Stomach smooth muscle (tissue), 2 donors: ENCODE data around the gene SEMA3D.
"Not testable (repeated sequence)": the region's sequence is repeated elsewhere in the genome, so short reads cannot be mapped to it uniquely, and the experiment has no call there.

Experiments
- H3K27ac ChIP-seq: one replicate; pipeline ENCODE4 v1.7.0; 2013; ENCODE audit warnings: mild to moderate bottlenecking, low read length, inconsistent platforms
- H3K27me3 ChIP-seq, 2 donors: one replicate each; pipeline ENCODE4 v1.7.0; 2013; ENCODE audit warnings: low read length in 2 of 2; ENCODE audit not compliant: insufficient read depth in 2 of 2, control insufficient read depth in 1 of 2
- H3K36me3 ChIP-seq, 2 donors: one replicate each; pipeline ENCODE4 v1.7.0; 2013; ENCODE audit warnings: low read length in 2 of 2; ENCODE audit not compliant: control insufficient read depth in 2 of 2, insufficient read depth in 2 of 2
- H3K4me1 ChIP-seq: one replicate; pipeline ENCODE4 v1.7.0; 2013; ENCODE audit warnings: low read length; ENCODE audit not compliant: control insufficient read depth, insufficient read depth
- H3K4me3 ChIP-seq, 2 donors: one replicate each; pipeline ENCODE4 v1.7.0; 2013; ENCODE audit warnings: low read length in 2 of 2
- H3K9ac ChIP-seq, 2 donors: one replicate each; pipeline ENCODE4 v1.7.0; 2013; ENCODE audit warnings: low read length in 2 of 2, mild to moderate bottlenecking in 1 of 2
- H3K9me3 ChIP-seq, 2 donors: one replicate each; pipeline ENCODE4 v1.7.0; 2013; ENCODE audit warnings: low read length in 2 of 2; ENCODE audit not compliant: control insufficient read depth in 2 of 2
- donor health status: healthy.
- donor health status: Pancreatic carcinoma.

SEMA3D gene

GRCh38 chr7:84998665-84999064 lies 188.2 kb downstream of the SEMA3D start:
- Histone ChIP-seq H3K27me3 (no peaks in the 10 kb centered on the region), H3K9ac (no peak overlapping the region), H3K9me3 (no peaks in the 10 kb centered on the region), H3K4me3 (no peak overlapping the region), H3K4me1 (no peaks in the 10 kb centered on the region), H3K27ac (no peak overlapping the region), H3K36me3 (no peaks in the 10 kb centered on the region)

DNA sequence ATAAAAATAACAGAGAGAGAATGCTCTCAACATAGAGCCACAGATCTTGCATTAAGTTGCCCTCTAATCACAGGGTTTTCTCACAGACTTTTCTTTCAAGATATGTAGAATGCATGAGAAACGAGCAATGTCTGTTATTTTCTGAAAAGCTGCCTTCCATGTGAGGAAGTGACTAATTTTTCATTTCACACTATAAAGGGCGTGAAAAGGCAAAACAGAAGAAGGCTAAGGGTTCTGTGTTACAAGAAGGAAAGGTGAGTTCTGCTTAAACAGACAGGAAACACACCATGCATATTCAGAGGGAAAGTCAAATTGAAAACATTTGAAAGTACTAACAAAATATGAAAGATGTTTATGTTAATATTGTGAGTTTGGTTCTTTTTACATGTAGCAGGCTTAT lies 189.2 kb downstream of the SEMA3D start:
- H3K36me3 ChIP-seq = no peaks in the 10 kb centered on the region
- H3K4me3 ChIP-seq = no peak overlapping the region
- no peaks in the 10 kb centered on the region for H3K4me1 ChIP-seq
- no peak overlapping the region for H3K27ac ChIP-seq
- H3K9me3 ChIP-seq = no peaks in the 10 kb centered on the region
- H3K27me3 ChIP-seq = no peaks in the 10 kb centered on the region
- no peak overlapping the region for H3K9ac ChIP-seq

GRCh38 chr7:84992954-84993353 lies 193.9 kb downstream of the SEMA3D start:
- H3K4me3 ChIP-seq, H3K27me3 ChIP-seq, H3K9ac ChIP-seq, H3K9me3 ChIP-seq, H3K4me1 ChIP-seq, H3K36me3 ChIP-seq, H3K27ac ChIP-seq: not testable (repeated sequence)

GRCh38 chr7:84985073-84985784 lies 201.6 kb downstream of the SEMA3D start:
- Histone ChIP-seq H3K27ac (peak overlapping the region; percentile 4), H3K4me1 (no peaks in the 10 kb centered on the region), H3K4me3 (no peak overlapping the region), H3K27me3 (no peaks in the 10 kb centered on the region), H3K36me3 (no peaks in the 10 kb centered on the region), H3K9me3 (no peaks in the 10 kb centered on the region), H3K9ac (no peak overlapping the region)

DNA sequence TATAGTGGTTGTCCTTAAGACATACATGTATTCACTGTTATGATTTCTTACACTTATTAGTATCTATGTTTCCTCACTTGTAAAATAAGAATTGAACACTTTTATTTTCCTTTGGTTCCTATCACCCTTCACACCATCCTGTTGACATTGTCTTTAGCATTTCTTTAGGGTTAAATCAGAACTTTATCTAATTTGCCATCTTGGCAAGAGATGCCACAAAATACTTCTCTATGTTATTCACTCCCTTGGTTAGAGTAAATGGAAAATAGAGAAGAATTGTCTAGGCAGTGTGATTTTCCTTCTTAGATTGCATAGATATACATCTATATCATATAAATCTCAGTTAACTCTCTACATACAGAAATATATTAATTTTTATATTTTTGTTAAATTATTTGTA lies 204.7 kb downstream of the SEMA3D start:
- Histone ChIP-seq H3K9me3 (no peaks in the 10 kb centered on the region), H3K4me3 (no peak overlapping the region), H3K27me3 (no peaks in the 10 kb centered on the region), H3K27ac (no peak overlapping the region), H3K4me1 (no peaks in the 10 kb centered on the region), H3K9ac (no peak overlapping the region), H3K36me3 (no peaks in the 10 kb centered on the region)

DNA sequence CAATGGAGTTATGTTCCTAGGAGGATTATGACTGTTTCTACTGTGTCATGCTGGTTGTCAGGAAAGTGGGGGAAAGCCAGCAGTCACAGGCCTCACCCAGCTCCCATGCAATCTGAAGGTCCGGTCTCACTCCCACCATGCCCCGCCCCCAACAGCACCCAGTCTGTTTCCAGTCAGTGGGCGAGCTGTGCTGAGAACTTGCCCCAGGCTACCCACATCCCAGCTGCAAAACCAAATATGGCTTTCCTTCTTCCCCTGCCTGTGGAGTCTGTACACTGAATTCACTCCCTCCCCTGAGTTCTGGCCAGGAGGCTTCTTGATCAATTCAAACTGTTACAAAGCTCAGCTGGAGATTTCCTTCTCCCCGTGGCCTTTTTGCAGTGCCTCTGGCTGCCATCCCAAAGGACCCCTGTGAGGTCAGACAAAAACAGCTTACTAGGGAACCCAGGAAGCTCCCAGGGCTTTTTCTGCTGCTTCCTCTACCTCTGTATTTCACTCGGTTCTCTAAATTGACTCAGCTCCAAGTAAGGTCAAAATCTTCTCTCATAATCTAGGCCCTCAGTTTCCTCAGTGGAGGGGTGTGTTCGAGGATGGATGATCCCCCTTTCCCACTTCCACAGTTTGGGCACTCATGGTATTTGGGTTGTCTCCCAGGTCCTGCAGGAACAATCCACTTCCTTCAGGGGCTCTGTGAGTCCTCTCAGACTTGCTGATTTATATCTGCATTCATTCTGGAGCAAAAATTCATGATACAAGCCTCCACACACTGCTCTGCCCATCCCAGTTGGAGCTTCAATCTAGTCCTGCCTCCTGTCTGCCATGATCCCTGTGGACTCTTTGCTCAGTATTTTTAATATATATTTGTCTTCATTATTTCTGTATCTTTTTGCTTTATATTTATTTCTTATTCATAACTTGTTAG lies 205.5 kb downstream of the SEMA3D start:
- H3K27ac ChIP-seq = no peak overlapping the region
- no peak overlapping the region for H3K9ac ChIP-seq
- H3K36me3 ChIP-seq = no peaks in the 10 kb centered on the region
- H3K4me1 ChIP-seq = no peaks in the 10 kb centered on the region
- no peaks in the 10 kb centered on the region for H3K27me3 ChIP-seq
- no peak overlapping the region for H3K4me3 ChIP-seq
- no peaks in the 10 kb centered on the region for H3K9me3 ChIP-seq

DNA sequence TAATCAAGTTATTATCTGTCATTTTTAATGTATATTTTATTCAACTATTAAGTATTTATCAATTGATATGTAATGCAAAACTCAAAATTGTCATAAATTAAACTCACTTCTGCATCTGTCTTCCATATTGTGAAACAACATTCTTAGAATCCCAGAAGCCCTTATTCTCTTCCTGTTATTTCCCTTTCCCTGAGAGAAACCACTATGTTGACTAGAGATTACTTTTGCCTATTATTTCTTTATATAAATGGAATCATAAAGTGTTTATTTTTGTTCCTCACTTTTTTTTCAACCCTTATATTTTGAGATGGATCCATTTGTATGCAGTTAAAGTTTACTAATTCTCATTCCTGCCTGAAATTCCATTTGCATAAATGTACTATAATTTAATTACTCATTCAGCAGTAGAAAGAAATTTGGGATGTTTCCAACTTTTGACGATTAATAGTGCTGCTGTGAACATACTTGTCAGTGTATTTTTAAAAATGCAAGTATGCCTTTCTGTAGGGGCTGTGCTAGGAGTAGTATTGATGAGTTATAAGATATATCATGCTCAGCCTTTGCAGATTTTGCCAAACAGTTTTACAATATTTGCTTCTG lies 211.2 kb downstream of the SEMA3D start:
- Histone ChIP-seq H3K27ac (no peak overlapping the region), H3K27me3 (no peaks in the 10 kb centered on the region), H3K36me3 (no peaks in the 10 kb centered on the region), H3K4me3 (no peak overlapping the region), H3K4me1 (no peaks in the 10 kb centered on the region), H3K9me3 (no peaks in the 10 kb centered on the region), H3K9ac (no peak overlapping the region)

GRCh38 chr7:84971360-84971759 lies 215.5 kb downstream of the SEMA3D start:
- Histone ChIP-seq H3K9ac (peak overlapping the region in 1 of 2 donors; percentile 20), H3K4me1 (no peaks in the 10 kb centered on the region), H3K36me3 (no peaks in the 10 kb centered on the region), H3K9me3 (no peaks in the 10 kb centered on the region), H3K4me3 (no peak overlapping the region), H3K27ac (peak overlapping the region; percentile 12), H3K27me3 (no peaks in the 10 kb centered on the region)

- Histone ChIP-seq H3K4me3 (no peak overlapping the region), H3K27me3 (no peaks in the 10 kb centered on the region), H3K27ac (peak overlapping the region; percentile 12), H3K36me3 (no peaks in the 10 kb centered on the region), H3K9ac (no peak overlapping the region), H3K4me1 (no peaks in the 10 kb centered on the region), H3K9me3 (no peaks in the 10 kb centered on the region)
Measured at GRCh38 chr7:84970670-84971069, 216.2 kb downstream of the SEMA3D start.

DNA sequence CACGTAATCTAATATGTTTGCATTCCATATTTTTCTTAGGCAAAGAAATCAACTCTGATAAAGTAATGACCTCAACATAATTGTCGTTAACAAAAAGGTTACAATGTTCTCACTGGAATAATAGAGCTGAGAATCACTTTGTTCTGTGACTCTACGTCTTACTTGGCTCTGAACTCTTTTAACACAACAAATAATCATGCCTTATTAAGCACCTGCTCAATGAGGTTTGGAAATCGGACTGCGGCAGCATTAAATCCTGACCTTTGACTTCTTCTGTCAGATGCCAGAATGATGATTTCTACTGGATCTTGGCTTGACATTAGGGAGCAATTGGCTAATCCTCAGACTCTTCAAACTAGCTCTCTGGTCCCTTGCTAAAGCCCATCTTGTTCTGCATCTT lies 233.6 kb downstream of the SEMA3D start:
- H3K4me1 ChIP-seq = no peaks in the 10 kb centered on the region
- no peaks in the 10 kb centered on the region for H3K27me3 ChIP-seq
- no peak overlapping the region for H3K27ac ChIP-seq
- no peaks in the 10 kb centered on the region for H3K9me3 ChIP-seq
- no peak overlapping the region for H3K4me3 ChIP-seq
- H3K9ac ChIP-seq = no peak overlapping the region
- H3K36me3 ChIP-seq = no peaks in the 10 kb centered on the region
